HUES48 (cell line): ENCODE data around the gene UGT1A6.

Experiments
- H3K27ac ChIP-seq: one replicate; pipeline ENCODE4 v1.7.0; 2013; ENCODE audit warnings: low read depth, low read length, inconsistent platforms
- H3K27me3 ChIP-seq: 2 replicates; pipeline ENCODE4 v1.6.1; 2013; ENCODE audit warnings: mild to moderate bottlenecking, low read length; ENCODE audit not compliant: control insufficient read depth, insufficient read depth
- H3K36me3 ChIP-seq: 2 replicates; pipeline ENCODE4 v1.6.1; 2013; ENCODE audit warnings: low read length; ENCODE audit not compliant: control insufficient read depth, insufficient read depth
- H3K4me1 ChIP-seq: 2 replicates; pipeline ENCODE4 v1.6.1; 2013; ENCODE audit warnings: mild to moderate bottlenecking, low read length; ENCODE audit not compliant: control insufficient read depth, insufficient read depth
- H3K4me3 ChIP-seq: 2 replicates; pipeline ENCODE4 v1.5.1; 2013; ENCODE audit warnings: mild to moderate bottlenecking, low read depth, low read length
- H3K9ac ChIP-seq: 2 replicates; pipeline ENCODE4 v1.6.1; 2013; ENCODE audit warnings: mild to moderate bottlenecking, low read depth, low read length, moderate library complexity
- H3K9me3 ChIP-seq: 2 replicates; pipeline ENCODE4 v1.6.1; 2013; ENCODE audit warnings: low read length; ENCODE audit not compliant: control insufficient read depth, insufficient read depth

The UGT1A6 gene

GRCh38 chr2:233800208-233800607 lies 107.5 kb downstream of the UGT1A6 start:
- no peaks in the 10 kb centered on the region for H3K4me1 ChIP-seq
- H3K9ac ChIP-seq: no peak overlapping the region
- H3K9me3 ChIP-seq: peaks cover 6% of the 10 kb centered on the region
- no peak overlapping the region for H3K27ac ChIP-seq
- H3K36me3 ChIP-seq: no peaks in the 10 kb centered on the region
- no peaks in the 10 kb centered on the region for H3K27me3 ChIP-seq
- no peak overlapping the region for H3K4me3 ChIP-seq

GRCh38 chr2:233801357-233802131 lies 108.9 kb downstream of the UGT1A6 start:
- Histone ChIP-seq H3K27me3 (no peaks in the 10 kb centered on the region), H3K4me3 (no peak overlapping the region), H3K4me1 (no peaks in the 10 kb centered on the region), H3K27ac (no peak overlapping the region), H3K36me3 (no peaks in the 10 kb centered on the region), H3K9ac (no peak overlapping the region), H3K9me3 (peaks cover 6% of the 10 kb centered on the region)

GRCh38 chr2:233802132-233802815 lies 109.6 kb downstream of the UGT1A6 start:
- Histone ChIP-seq H3K36me3 (no peaks in the 10 kb centered on the region), H3K4me1 (no peaks in the 10 kb centered on the region)

GRCh38 chr2:233803292-233803911 lies 110.7 kb downstream of the UGT1A6 start:
- no peak overlapping the region for H3K9ac ChIP-seq
- H3K27me3 ChIP-seq: no peaks in the 10 kb centered on the region
- no peaks in the 10 kb centered on the region for H3K4me1 ChIP-seq
- H3K9me3 ChIP-seq: no peaks in the 10 kb centered on the region; the same call in none of the 2 replicates
- H3K36me3 ChIP-seq: no peaks in the 10 kb centered on the region
- H3K4me3 ChIP-seq: no peak overlapping the region
- H3K27ac ChIP-seq: no peak overlapping the region

More at GRCh38 chr2:233802132-233802815, 109.6 kb downstream of the UGT1A6 start:
- Histone ChIP-seq H3K27ac (no peak overlapping the region), H3K27me3 (no peaks in the 10 kb centered on the region), H3K9me3 (peaks cover 6% of the 10 kb centered on the region), H3K9ac (no peak overlapping the region), H3K4me3 (no peak overlapping the region)

GRCh38 chr2:233803994-233804393 lies 111.3 kb downstream of the UGT1A6 start:
- Histone ChIP-seq H3K4me3 (no peak overlapping the region), H3K9ac (no peak overlapping the region), H3K36me3 (no peaks in the 10 kb centered on the region), H3K27ac (no peak overlapping the region), H3K27me3 (no peaks in the 10 kb centered on the region), H3K9me3 (no peaks in the 10 kb centered on the region; the same call in none of the 2 replicates), H3K4me1 (no peaks in the 10 kb centered on the region)

- Histone ChIP-seq H3K9me3 (peaks cover 8% of the 10 kb centered on the region; the same call in 1 of the 2 replicates), H3K9ac (no peak overlapping the region), H3K36me3 (no peaks in the 10 kb centered on the region), H3K27ac (no peak overlapping the region), H3K27me3 (no peaks in the 10 kb centered on the region), H3K4me3 (no peak overlapping the region), H3K4me1 (no peaks in the 10 kb centered on the region)
Observed at GRCh38 chr2:233807215-233807865, 114.7 kb downstream of the UGT1A6 start.

- Histone ChIP-seq H3K9me3 (peaks cover 8% of the 10 kb centered on the region; the same call in 1 of the 2 replicates), H3K4me3 (no peak overlapping the region), H3K36me3 (no peaks in the 10 kb centered on the region), H3K9ac (no peak overlapping the region), H3K27me3 (no peaks in the 10 kb centered on the region), H3K27ac (no peak overlapping the region), H3K4me1 (no peaks in the 10 kb centered on the region)
Observed at GRCh38 chr2:233807966-233808935, 115.6 kb downstream of the UGT1A6 start.

- peaks cover 8% of the 10 kb centered on the region; the same call in 1 of the 2 replicates for H3K9me3 ChIP-seq
- H3K27me3 ChIP-seq: no peaks in the 10 kb centered on the region
- no peak overlapping the region for H3K27ac ChIP-seq
- no peak overlapping the region for H3K9ac ChIP-seq
- no peak overlapping the region for H3K4me3 ChIP-seq
- H3K4me1 ChIP-seq: no peaks in the 10 kb centered on the region
- H3K36me3 ChIP-seq: no peaks in the 10 kb centered on the region
Observed at GRCh38 chr2:233810385-233810784, 117.7 kb downstream of the UGT1A6 start.

GRCh38 chr2:233811087-233811486 lies 118.4 kb downstream of the UGT1A6 start:
- H3K27me3 ChIP-seq: no peaks in the 10 kb centered on the region
- H3K9ac ChIP-seq: no peak overlapping the region
- no peak overlapping the region for H3K4me3 ChIP-seq
- no peaks in the 10 kb centered on the region for H3K4me1 ChIP-seq
- no peaks in the 10 kb centered on the region for H3K36me3 ChIP-seq
- no peak overlapping the region for H3K27ac ChIP-seq
- H3K9me3 ChIP-seq: peaks cover 8% of the 10 kb centered on the region; the same call in 1 of the 2 replicates

- Histone ChIP-seq H3K27ac (no peak overlapping the region), H3K36me3 (no peaks in the 10 kb centered on the region), H3K4me1 (no peaks in the 10 kb centered on the region)
Observed at GRCh38 chr2:233811732-233812131, 119.0 kb downstream of the UGT1A6 start.

More at GRCh38 chr2:233811732-233812131, 119.0 kb downstream of the UGT1A6 start:
- H3K27me3 ChIP-seq: no peaks in the 10 kb centered on the region
- H3K4me3 ChIP-seq: no peak overlapping the region
- peaks cover 8% of the 10 kb centered on the region; the same call in 1 of the 2 replicates for H3K9me3 ChIP-seq
- no peak overlapping the region for H3K9ac ChIP-seq
